ENCODE measurements around the gene TREH.
"Not testable (repeated sequence)": the region's sequence is repeated elsewhere in the genome, so short reads cannot be mapped to it uniquely, and the experiment has no call there.

TREH gene

DNA sequence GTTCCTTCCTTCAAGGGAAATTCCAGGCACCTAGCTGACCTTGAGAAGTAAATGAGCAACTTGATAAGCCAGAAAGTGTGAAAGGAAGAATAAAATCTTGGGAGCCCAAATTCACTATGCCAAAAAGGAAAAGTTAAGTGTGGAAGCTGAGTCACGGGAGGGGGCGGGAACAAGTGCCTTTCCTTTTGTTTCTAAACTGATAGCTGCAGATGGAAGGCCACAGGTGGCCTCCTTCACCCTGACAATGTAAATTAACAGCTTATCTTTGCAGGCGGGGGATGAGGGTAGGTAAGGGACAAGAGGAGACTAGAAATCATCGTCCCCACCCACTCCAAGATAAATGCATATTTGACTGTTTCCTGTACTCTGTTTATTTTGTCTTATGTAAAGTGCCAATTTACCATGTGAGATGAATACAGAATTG lies 36.4 kb upstream of the TREH start:
- no peaks in the 10 kb centered on the region for H3K9me3 ChIP-seq (ENCODE audit: control insufficient read depth, insufficient read depth, low read length)

GRCh38 chr11:118715245-118715831 lies 35.9 kb upstream of the TREH start:
- peaks cover 2% of the 10 kb centered on the region; the same call in 1 of the 2 replicates for H3K4me1 ChIP-seq (ENCODE audit: control insufficient read depth, insufficient read depth, low read length)
- no peaks in the 10 kb centered on the region for H3K36me3 ChIP-seq (ENCODE audit: control insufficient read depth, insufficient read depth, low read length)
- H3K4me3 ChIP-seq (ENCODE audit: low read length) = no peak overlapping the region
- WGBS (ENCODE audit: insufficient coverage, insufficient read length) = no CpG with 5 or more reads among the region's 5 CpGs
- DNase-seq (ENCODE audit: low read depth, low spot score) = no peak
- H3K27ac ChIP-seq (ENCODE audit: low read length) = peak overlapping the region; percentile 84
- no peaks in the 10 kb centered on the region for H3K9me3 ChIP-seq (ENCODE audit: control insufficient read depth, insufficient read depth, low read length)
- no peaks in the 10 kb centered on the region for H3K27me3 ChIP-seq (ENCODE audit: control insufficient read depth, insufficient read depth, low read length)

More for the DNA sequence above, 36.4 kb upstream of the TREH start:
- Histone ChIP-seq H3K4me3 (ENCODE audit: low read length) (no peak overlapping the region), H3K4me1 (ENCODE audit: control insufficient read depth, insufficient read depth, low read length) (peaks cover 2% of the 10 kb centered on the region; the same call in 1 of the 2 replicates), H3K27ac (ENCODE audit: low read length) (peak overlapping the region; percentile 84), H3K27me3 (ENCODE audit: control insufficient read depth, insufficient read depth, low read length) (no peaks in the 10 kb centered on the region), H3K36me3 (ENCODE audit: control insufficient read depth, insufficient read depth, low read length) (no peaks in the 10 kb centered on the region)
- WGBS (ENCODE audit: insufficient coverage, insufficient read length) = no CpG with 5 or more reads among the region's 4 CpGs
- peak; percentile 83 for DNase-seq (ENCODE audit: low read depth, low spot score)

- no peak for DNase-seq (ENCODE audit: low read depth, low spot score)
- H3K4me3 ChIP-seq (ENCODE audit: low read length) = no peak overlapping the region
- H3K27me3 ChIP-seq (ENCODE audit: control insufficient read depth, insufficient read depth, low read length) = no peaks in the 10 kb centered on the region
- H3K36me3 ChIP-seq (ENCODE audit: control insufficient read depth, insufficient read depth, low read length) = no peaks in the 10 kb centered on the region
- H3K9me3 ChIP-seq (ENCODE audit: control insufficient read depth, insufficient read depth, low read length) = no peaks in the 10 kb centered on the region
- H3K27ac ChIP-seq (ENCODE audit: low read length) = peak overlapping the region; percentile 84
- peaks cover 2% of the 10 kb centered on the region; the same call in 1 of the 2 replicates for H3K4me1 ChIP-seq (ENCODE audit: control insufficient read depth, insufficient read depth, low read length)
These were observed 35.4 kb upstream of the TREH start for GRCh38 chr11:118714816-118715215.

DNA sequence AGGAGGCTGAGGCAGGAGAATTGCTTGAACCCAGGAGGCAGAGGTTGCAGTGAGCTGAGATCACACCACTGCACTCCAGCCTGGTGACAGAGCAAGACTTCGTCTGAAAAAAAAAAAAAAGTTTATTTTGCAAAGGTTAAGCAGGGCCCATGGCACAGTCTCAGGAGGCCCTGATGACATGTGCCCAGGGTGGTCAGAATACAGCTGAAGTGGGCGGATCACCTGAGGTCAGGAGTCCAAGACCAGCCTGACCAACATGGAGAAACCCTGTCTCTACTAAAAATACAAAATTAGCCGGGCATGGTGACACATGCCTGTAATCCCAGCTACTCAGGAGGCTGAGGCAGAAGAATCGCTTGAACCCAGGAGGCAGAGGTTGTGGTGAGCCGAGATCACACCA lies 35.0 kb upstream of the TREH start:
- not testable (repeated sequence) for H3K27ac ChIP-seq (ENCODE audit: low read length); DNase-seq (ENCODE audit: low read depth, low spot score); H3K27me3 ChIP-seq (ENCODE audit: control insufficient read depth, insufficient read depth, low read length); H3K4me3 ChIP-seq (ENCODE audit: low read length); H3K36me3 ChIP-seq (ENCODE audit: control insufficient read depth, insufficient read depth, low read length); H3K4me1 ChIP-seq (ENCODE audit: control insufficient read depth, insufficient read depth, low read length); H3K9me3 ChIP-seq (ENCODE audit: control insufficient read depth, insufficient read depth, low read length)
- WGBS (ENCODE audit: insufficient coverage, insufficient read length) = no CpG with 5 or more reads among the region's 5 CpGs

GRCh38 chr11:118708296-118708695 lies 28.8 kb upstream of the TREH start:
- WGBS (ENCODE audit: insufficient coverage, insufficient read length) = no CpG with 5 or more reads among the region's 6 CpGs
- Histone ChIP-seq H3K4me3 (ENCODE audit: low read length) (no peak overlapping the region), H3K27me3 (ENCODE audit: control insufficient read depth, insufficient read depth, low read length) (no peaks in the 10 kb centered on the region), H3K36me3 (ENCODE audit: control insufficient read depth, insufficient read depth, low read length) (no peaks in the 10 kb centered on the region), H3K9me3 (ENCODE audit: control insufficient read depth, insufficient read depth, low read length) (no peaks in the 10 kb centered on the region), H3K27ac (ENCODE audit: low read length) (no peak overlapping the region), H3K4me1 (ENCODE audit: control insufficient read depth, insufficient read depth, low read length) (0 out of 2 replicates have a peak, but pooled peaks cover 2% of the 10 kb centered on the region)
- DNase-seq (ENCODE audit: low read depth, low spot score) = no peak

GRCh38 chr11:118706546-118706825 lies 27.0 kb upstream of the TREH start:
- H3K4me1 ChIP-seq (ENCODE audit: control insufficient read depth, insufficient read depth, low read length) = 0 out of 2 replicates have a peak, but pooled peaks cover 2% of the 10 kb centered on the region
- no CpG with 5 or more reads among the region's 7 CpGs for WGBS (ENCODE audit: insufficient coverage, insufficient read length)
- no peak overlapping the region for H3K27ac ChIP-seq (ENCODE audit: low read length)

GRCh38 chr11:118705791-118706545 lies 26.5 kb upstream of the TREH start:
- Histone ChIP-seq H3K4me1 (ENCODE audit: control insufficient read depth, insufficient read depth, low read length) (0 out of 2 replicates have a peak, but pooled peaks cover 2% of the 10 kb centered on the region), H3K27ac (ENCODE audit: low read length) (no peak overlapping the region), H3K27me3 (ENCODE audit: control insufficient read depth, insufficient read depth, low read length) (no peaks in the 10 kb centered on the region), H3K9me3 (ENCODE audit: control insufficient read depth, insufficient read depth, low read length) (no peaks in the 10 kb centered on the region), H3K4me3 (ENCODE audit: low read length) (no peak overlapping the region), H3K36me3 (ENCODE audit: control insufficient read depth, insufficient read depth, low read length) (no peaks in the 10 kb centered on the region)
- DNase-seq (ENCODE audit: low read depth, low spot score) = no peak
- no CpG with 5 or more reads among the region's 12 CpGs for WGBS (ENCODE audit: insufficient coverage, insufficient read length)

More at GRCh38 chr11:118706546-118706825, 27.0 kb upstream of the TREH start:
- Histone ChIP-seq H3K4me3 (ENCODE audit: low read length) (no peak overlapping the region), H3K9me3 (ENCODE audit: control insufficient read depth, insufficient read depth, low read length) (no peaks in the 10 kb centered on the region), H3K27me3 (ENCODE audit: control insufficient read depth, insufficient read depth, low read length) (no peaks in the 10 kb centered on the region), H3K36me3 (ENCODE audit: control insufficient read depth, insufficient read depth, low read length) (no peaks in the 10 kb centered on the region)
- no peak for DNase-seq (ENCODE audit: low read depth, low spot score)

GRCh38 chr11:118705111-118705741 lies 25.8 kb upstream of the TREH start:
- Histone ChIP-seq H3K27me3 (ENCODE audit: control insufficient read depth, insufficient read depth, low read length) (no peaks in the 10 kb centered on the region), H3K4me3 (ENCODE audit: low read length) (no peak overlapping the region), H3K27ac (ENCODE audit: low read length) (no peak overlapping the region), H3K9me3 (ENCODE audit: control insufficient read depth, insufficient read depth, low read length) (no peaks in the 10 kb centered on the region), H3K36me3 (ENCODE audit: control insufficient read depth, insufficient read depth, low read length) (no peaks in the 10 kb centered on the region), H3K4me1 (ENCODE audit: control insufficient read depth, insufficient read depth, low read length) (0 out of 2 replicates have a peak, but pooled peaks cover 2% of the 10 kb centered on the region)
- DNase-seq (ENCODE audit: low read depth, low spot score) = no peak
- WGBS (ENCODE audit: insufficient coverage, insufficient read length) = no CpG with 5 or more reads among the region's 15 CpGs

DNA sequence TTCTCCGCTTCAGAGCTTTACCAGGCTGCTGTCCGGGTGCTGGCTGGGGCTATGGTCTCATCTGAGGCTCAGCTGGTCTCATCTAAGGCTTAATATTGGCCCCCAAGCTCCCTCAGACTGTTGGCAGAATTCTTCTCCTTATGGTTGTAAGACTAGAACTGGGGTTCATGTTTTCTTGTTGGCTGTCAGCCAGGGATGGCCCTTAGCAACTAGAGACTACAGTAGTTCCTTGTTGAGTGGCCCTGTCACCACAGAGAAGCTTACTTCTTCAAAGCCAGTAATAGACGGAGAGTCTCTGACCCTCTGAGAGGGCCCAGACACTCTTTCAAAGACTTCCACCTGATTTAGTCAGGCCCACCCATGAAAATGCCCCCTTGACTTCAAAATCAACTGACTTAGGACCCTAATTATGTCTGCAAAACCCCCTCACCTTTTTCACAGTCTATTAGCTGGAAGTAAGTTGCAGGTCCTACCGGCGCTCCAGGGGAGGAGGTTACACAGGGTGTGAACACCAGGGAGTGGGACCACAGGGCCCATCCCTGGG lies 24.2 kb upstream of the TREH start:
- Histone ChIP-seq H3K4me1 (ENCODE audit: control insufficient read depth, insufficient read depth, low read length) (0 out of 2 replicates have a peak, but pooled peaks cover 2% of the 10 kb centered on the region), H3K27ac (ENCODE audit: low read length) (no peak overlapping the region), H3K27me3 (ENCODE audit: control insufficient read depth, insufficient read depth, low read length) (no peaks in the 10 kb centered on the region), H3K36me3 (ENCODE audit: control insufficient read depth, insufficient read depth, low read length) (no peaks in the 10 kb centered on the region), H3K4me3 (ENCODE audit: low read length) (no peak overlapping the region), H3K9me3 (ENCODE audit: control insufficient read depth, insufficient read depth, low read length) (no peaks in the 10 kb centered on the region)
- no peak for DNase-seq (ENCODE audit: low read depth, low spot score)
- WGBS (ENCODE audit: insufficient coverage, insufficient read length) = no CpG with 5 or more reads among the region's 5 CpGs

DNA sequence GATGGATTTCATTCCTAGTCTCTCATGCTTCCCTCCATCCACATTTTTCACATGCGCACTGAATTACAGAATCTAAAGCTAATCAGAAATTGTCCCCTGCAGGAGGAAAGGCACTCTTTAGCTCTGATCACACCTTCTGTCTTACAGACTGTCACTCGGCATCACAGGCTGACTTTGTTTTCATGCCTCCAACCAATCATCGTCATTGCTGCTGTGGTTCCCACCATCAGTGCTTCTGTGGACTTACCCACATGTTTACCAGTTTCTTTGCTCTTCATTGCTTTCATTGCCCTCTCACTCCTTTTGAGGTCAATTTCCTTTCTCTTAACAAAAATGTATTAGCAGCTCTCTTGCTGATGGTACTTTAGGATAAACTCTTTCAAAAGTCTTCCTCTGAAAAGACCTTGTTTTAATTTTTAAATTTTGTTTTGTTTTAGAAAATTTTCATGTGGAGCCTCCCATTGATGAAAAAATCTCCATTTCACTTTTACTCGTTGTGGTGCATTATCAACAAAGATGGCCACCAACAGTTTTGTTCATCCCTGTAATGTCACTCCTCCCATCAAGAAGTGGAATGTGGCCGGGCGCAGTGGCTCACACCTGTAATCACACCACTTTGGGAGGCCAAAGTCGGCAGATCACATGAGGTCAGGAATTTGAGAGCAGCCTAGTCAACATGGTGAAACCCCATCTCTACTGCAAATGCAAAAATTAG lies 20.2 kb upstream of the TREH start:
- Histone ChIP-seq H3K27me3 (ENCODE audit: control insufficient read depth, insufficient read depth, low read length) (no peaks in the 10 kb centered on the region), H3K4me3 (ENCODE audit: low read length) (no peak overlapping the region), H3K36me3 (ENCODE audit: control insufficient read depth, insufficient read depth, low read length) (no peaks in the 10 kb centered on the region), H3K9me3 (ENCODE audit: control insufficient read depth, insufficient read depth, low read length) (no peaks in the 10 kb centered on the region), H3K4me1 (ENCODE audit: control insufficient read depth, insufficient read depth, low read length) (0 out of 2 replicates have a peak, but pooled peaks cover 4% of the 10 kb centered on the region), H3K27ac (ENCODE audit: low read length) (no peak overlapping the region)
- WGBS (ENCODE audit: insufficient coverage, insufficient read length) = no CpG with 5 or more reads among the region's 7 CpGs
- no peak for DNase-seq (ENCODE audit: low read depth, low spot score)
